ENCODE measurements around the gene ELK3. TPM values are rescaled to one million over a fixed set of nuclear protein-coding genes. Genes with fewer than 3 reads are reported as not detected.
A peak's percentile ranks its signal among the peaks of the same experiment; 100 is the strongest.

ELK3 gene
- total and polyA plus RNA-seq, 7 donors: 2.3 to 23.8 (median 15.7) TPM

DNA sequence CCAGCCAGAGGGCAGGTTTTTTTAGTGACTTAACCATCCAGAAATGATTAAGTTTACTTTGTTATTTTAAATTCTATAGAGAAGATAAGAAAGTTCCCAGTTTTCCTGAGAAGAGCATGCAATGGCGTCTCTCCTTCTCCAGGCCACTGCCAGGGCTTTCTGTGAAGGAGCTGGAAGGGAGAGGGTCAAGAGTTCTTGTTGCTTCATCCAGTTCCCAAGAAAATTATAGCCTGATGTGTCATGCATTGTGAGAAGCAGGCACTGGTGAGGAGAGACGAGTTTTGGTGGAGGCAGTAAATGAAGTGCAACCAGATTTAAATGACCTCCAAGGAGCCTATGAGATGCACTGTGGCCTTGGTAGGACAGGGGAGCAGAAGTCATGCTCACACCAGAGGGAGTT is 14.2 kb downstream of the ELK3 start:
- Histone ChIP-seq H3K4me3 (no peak overlapping the region), H3K4me1 (peaks cover 0 to 33% (median 19%) of the 10 kb centered on the region in 4 donors), H3K9me3 (no peaks in the 10 kb centered on the region), H3K27ac (peak overlapping the region in 2 of 4 donors; percentile 2 to 7), H3K36me3 (no peaks in the 10 kb centered on the region), H3K27me3 (no peaks in the 10 kb centered on the region)
- intact Hi-C loops (cut with DNase I): no loop called here
- DNase-seq: no peak
- WGBS, 2 donors: 63 to 80% methylated on average over 2 of the region's 2 CpGs
- TF ChIP-seq POLR2AphosphoS5 (IDR thresholded peaks at IDR 0.05) (no peak), CTCF (IDR thresholded peaks at IDR 0.05) (no peak)

GRCh38 chr12:96208801-96209549 is 14.8 kb downstream of the ELK3 start:
- H3K27ac ChIP-seq: peak overlapping the region in 3 of 4 donors; percentile 49 to 65 (median 51)
- H3K4me3 ChIP-seq: no peak overlapping the region
- WGBS, 2 donors: 46 to 78% methylated on average over 10 of the region's 10 CpGs
- H3K36me3 ChIP-seq: no peaks in the 10 kb centered on the region
- H3K27me3 ChIP-seq: no peaks in the 10 kb centered on the region
- peaks cover 0 to 33% (median 19%) of the 10 kb centered on the region in 4 donors for H3K4me1 ChIP-seq
- H3K9me3 ChIP-seq: no peaks in the 10 kb centered on the region
- TF ChIP-seq EP300 (IDR thresholded peaks at IDR 0.05) (no peak), POLR2AphosphoS5 (IDR thresholded peaks at IDR 0.05) (peak in 2 of 4 donors; percentile 14 to 36), CTCF (IDR thresholded peaks at IDR 0.05) (peak in 1 of 4 experiments; percentile 23), POLR2A (IDR thresholded peaks at IDR 0.05) (no peak)
- intact Hi-C loops (cut with DNase I): no loop called here
- no peak for DNase-seq

DNA sequence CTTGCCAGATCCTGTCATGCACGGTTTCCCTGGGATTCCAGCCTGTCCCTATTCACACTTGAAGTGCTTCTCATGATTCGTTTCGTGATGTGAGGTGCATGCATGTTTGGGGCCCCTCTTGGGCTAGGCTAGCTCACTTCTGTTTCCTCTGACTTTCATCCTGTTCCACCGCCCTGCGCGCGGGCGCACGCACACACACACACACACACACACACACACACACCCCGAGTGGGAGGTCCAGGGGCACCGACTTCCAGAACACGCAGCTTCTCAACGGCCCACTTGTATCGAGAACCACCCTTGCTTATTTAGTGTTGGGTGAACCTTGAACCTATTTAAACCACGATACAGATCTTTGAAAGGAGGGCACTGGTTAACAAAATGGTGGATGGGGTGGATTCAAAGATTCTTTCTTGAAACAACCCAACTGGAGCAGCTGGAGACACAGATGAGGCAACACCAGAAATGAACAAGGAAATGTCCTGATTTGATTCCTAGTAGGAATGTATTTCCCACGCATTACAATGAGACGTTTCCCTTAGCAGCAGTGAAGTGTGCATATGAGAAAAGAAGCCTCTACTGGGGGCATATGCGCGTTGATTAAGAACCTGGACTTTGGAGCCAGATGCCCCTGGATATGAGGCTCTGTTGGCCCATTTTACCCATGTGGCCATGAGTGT is 16.3 kb downstream of the ELK3 start:
- H3K9me3 ChIP-seq: no peaks in the 10 kb centered on the region
- H3K4me3 ChIP-seq: no peak overlapping the region
- no peaks in the 10 kb centered on the region for H3K36me3 ChIP-seq
- no peaks in the 10 kb centered on the region for H3K27me3 ChIP-seq
- H3K27ac ChIP-seq: peak overlapping the region in 3 of 4 donors; percentile 49 to 65 (median 51)
- TF ChIP-seq POLR2AphosphoS5 (IDR thresholded peaks at IDR 0.05) (no peak), CTCF (IDR thresholded peaks at IDR 0.05) (no peak), EP300 (IDR thresholded peaks at IDR 0.05) (no peak), POLR2A (IDR thresholded peaks at IDR 0.05) (no peak)
- peaks cover 0 to 41% (median 29%) of the 10 kb centered on the region in 4 donors for H3K4me1 ChIP-seq
- intact Hi-C loops (cut with DNase I): no loop called here
- no peak for DNase-seq
- 65 to 83% methylated on average over 19 of the region's 19 CpGs for WGBS, 2 donors

- no peak for DNase-seq
- Histone ChIP-seq H3K36me3 (no peaks in the 10 kb centered on the region), H3K4me3 (no peak overlapping the region), H3K9me3 (no peaks in the 10 kb centered on the region), H3K27ac (peak overlapping the region in 3 of 4 donors; percentile 47 to 55 (median 51)), H3K4me1 (peaks cover 0 to 46% (median 33%) of the 10 kb centered on the region in 4 donors), H3K27me3 (no peaks in the 10 kb centered on the region)
- intact Hi-C loops (cut with DNase I): loop anchor here (2.0 kb wide), 1 partner anchor 305 kb away; no protein-coding TSS in a partner anchor
- WGBS, 2 donors: 59 to 86% methylated on average over 3 of the region's 3 CpGs
- no peak for TF ChIP-seq CTCF (IDR thresholded peaks at IDR 0.05)
- no peak for TF ChIP-seq POLR2AphosphoS5 (IDR thresholded peaks at IDR 0.05)
- no peak for TF ChIP-seq POLR2A (IDR thresholded peaks at IDR 0.05)
- TF ChIP-seq EP300 (IDR thresholded peaks at IDR 0.05): no peak
Observed at GRCh38 chr12:96211988-96212387, 17.8 kb downstream of the ELK3 start.
